ENCODE data around the gene RNF152. TPM values are rescaled to one million over a fixed set of nuclear protein-coding genes. Genes with fewer than 3 reads are reported as not detected.

Gene RNF152
- total and polyA plus RNA-seq, 2 of the 4 experiments (the other 2 are of a cell fraction) = 7.5 to 18.5 TPM

GRCh38 chr18:61841706-61842105, 51.1 kb downstream of the RNF152 start:
- peaks cover 2% of the 10 kb centered on the region for H3K36me3 ChIP-seq (ENCODE audit: control insufficient read depth, insufficient read depth, low read length)
- peaks cover 28 to 37% of the 10 kb centered on the region in 2 experiments for H3K79me1 ChIP-seq (ENCODE audit: low read depth in 1 of 2, low read length in 2 of 2)
- H3K9ac ChIP-seq (ENCODE audit: low read depth, low read length) = no peak overlapping the region
- ChIA-PET CTCF (no interaction called here), POLR2A (ENCODE audit: unreplicated experiment) (no interaction called here)
- no peaks in the 10 kb centered on the region for H3K27me3 ChIP-seq (ENCODE audit: control insufficient read depth, insufficient read depth, low read length)
- H2BK20ac ChIP-seq (ENCODE audit: low read depth, low read length) = no peak overlapping the region
- TF ChIP-seq NFE2L2 (IDR thresholded peaks at IDR 0.05; ENCODE audit: low read depth, low read length) (no peak), MAFK (IDR thresholded peaks at IDR 0.05; ENCODE audit: low read depth, low read length) (no peak), RCOR1 (IDR thresholded peaks at IDR 0.05; ENCODE audit: insufficient replicate concordance, low read length) (no peak), CTCF (conservative IDR thresholded peaks at IDR 0.05; ENCODE audit: low read depth, low read length) (no peak), MAZ (IDR thresholded peaks at IDR 0.05; ENCODE audit: borderline replicate concordance, low read depth, low read length) (no peak), ELK1 (IDR thresholded peaks at IDR 0.05; ENCODE audit: borderline replicate concordance, low read depth, low read length) (no peak), BHLHE40 (IDR thresholded peaks at IDR 0.05; ENCODE audit: low read depth, low read length) (no peak), MXI1 (IDR thresholded peaks at IDR 0.05; ENCODE audit: borderline replicate concordance, low read depth, low read length) (no peak), CHD1 (IDR thresholded peaks at IDR 0.05; ENCODE audit: low read depth, low read length) (no peak), FOS (IDR thresholded peaks at IDR 0.05; ENCODE audit: low read depth, low read length) (no peak), RFX5 (IDR thresholded peaks at IDR 0.05; ENCODE audit: low read depth, low read length) (no peak), CEBPB (IDR thresholded peaks at IDR 0.05; ENCODE audit: low read depth, low read length) (no peak), SMC3 (IDR thresholded peaks at IDR 0.05; ENCODE audit: low read depth, low read length) (no peak), POLR2A (IDR thresholded peaks at IDR 0.05; ENCODE audit: low read depth, low read length) (no peak), RAD21 (IDR thresholded peaks at IDR 0.05; ENCODE audit: low read length) (no peak)
- TF ChIP-seq, protein P1, sequence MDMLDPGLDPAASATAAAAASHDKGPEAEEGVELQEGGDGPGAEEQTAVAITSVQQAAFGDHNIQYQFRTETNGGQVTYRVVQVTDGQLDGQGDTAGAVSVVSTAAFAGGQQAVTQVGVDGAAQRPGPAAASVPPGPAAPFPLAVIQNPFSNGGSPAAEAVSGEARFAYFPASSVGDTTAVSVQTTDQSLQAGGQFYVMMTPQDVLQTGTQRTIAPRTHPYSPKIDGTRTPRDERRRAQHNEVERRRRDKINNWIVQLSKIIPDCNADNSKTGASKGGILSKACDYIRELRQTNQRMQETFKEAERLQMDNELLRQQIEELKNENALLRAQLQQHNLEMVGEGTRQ (IDR thresholded peaks at IDR 0.05; ENCODE audit: low read depth, low read length) = no peak
- H2BK15ac ChIP-seq (ENCODE audit: low read depth, low read length) = no peak overlapping the region
- ATAC-seq (ENCODE audit: low read depth) = no peak
- intact Hi-C loops (cut with micrococcal nuclease) = no loop called here
- BruUV-seq (replicated peaks) = no TSS peak
- no peak overlapping the region for H3K56ac ChIP-seq (ENCODE audit: extremely low read depth, insufficient read depth, low read length)
- no peak overlapping the region for H2AK9ac ChIP-seq (replicated peaks; ENCODE audit: low read depth, low read length, poor library complexity)
- no peak overlapping the region for H2AK5ac ChIP-seq (ENCODE audit: low read depth, low read length)
- no peak overlapping the region for H2AFZ ChIP-seq (replicated peaks; ENCODE audit: low read length, poor library complexity)
- dilution Hi-C loops (cut with HindIII; ENCODE audit: low sequenced_read_pairs, unreplicated experiment) = no loop called here
- H4K20me1 ChIP-seq (ENCODE audit: insufficient read depth, low read length) = no peaks in the 10 kb centered on the region; the same call in 1 of the 2 replicates
- no peak overlapping the region for H3K4me2 ChIP-seq (ENCODE audit: low read depth, low read length)
- H3K27ac ChIP-seq (ENCODE audit: insufficient read depth, low read length) = no peak overlapping the region
- no peak overlapping the region for H4K91ac ChIP-seq (ENCODE audit: insufficient read depth, low read depth, low read length)
- no peak for DNase-seq
- no peak overlapping the region for H3K4me3 ChIP-seq (ENCODE audit: insufficient read depth, low read depth, low read length)
- H2BK5ac ChIP-seq (ENCODE audit: low read depth, low read length, poor library complexity, severe bottlenecking) = no peak overlapping the region
- H3K4ac ChIP-seq (ENCODE audit: low read depth, low read length) = no peak overlapping the region
- no peak overlapping the region for H4K8ac ChIP-seq (ENCODE audit: low read depth in 2 of 2, low read length in 2 of 2)
- no peaks in the 10 kb centered on the region for H3K9me1 ChIP-seq (ENCODE audit: insufficient read depth, low read length)
- no CpG with 5 or more reads among the region's 3 CpGs for WGBS, 2 experiments (ENCODE audit: extremely low coverage in 2 of 2, insufficient read length in 1 of 2)
- H3K18ac ChIP-seq (ENCODE audit: low read depth, low read length) = no peak overlapping the region
- H3K9me3 ChIP-seq (ENCODE audit: control insufficient read depth, insufficient read depth, low read length) = no peaks in the 10 kb centered on the region
- no peak overlapping the region for H3K14ac ChIP-seq (replicated peaks; ENCODE audit: low read depth, low read length)
- H4K5ac ChIP-seq (ENCODE audit: low read depth, low read length) = no peak overlapping the region
- H2BK120ac ChIP-seq (ENCODE audit: low read depth, low read length) = no peak overlapping the region
- H3K4me1 ChIP-seq (ENCODE audit: control insufficient read depth, insufficient read depth, low read length) = 0 out of 2 replicates have a peak, but pooled peaks cover 2% of the 10 kb centered on the region
- in situ Hi-C loops (cut with MboI; ENCODE audit: low sequenced_read_pairs) = no loop called here
- no peak overlapping the region for H3K23ac ChIP-seq (ENCODE audit: low read depth, low read length)

Data from IMR-90 (cell line).